ENCODE results near the gene ACTR1A.

ACTR1A gene

DNA sequence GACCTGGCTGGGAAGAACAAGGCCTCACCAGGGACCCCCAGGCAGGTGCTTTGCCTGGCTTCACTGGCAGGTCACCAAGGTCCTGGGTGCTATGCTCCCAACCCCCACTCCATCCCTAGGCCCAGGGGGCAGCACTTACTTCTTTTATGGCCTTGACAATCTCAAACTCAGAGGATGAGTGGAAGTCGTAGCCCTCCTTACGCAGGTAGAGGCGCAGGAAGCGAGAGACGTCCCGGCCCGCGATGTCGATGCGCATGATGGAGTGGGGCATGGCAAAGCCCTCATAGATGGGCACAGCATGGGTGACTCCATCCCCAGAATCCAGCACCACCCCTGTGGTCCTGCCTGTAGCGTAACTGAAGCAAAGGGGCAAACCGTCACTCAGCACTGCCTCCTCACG lies 18.5 kb downstream of the ACTR1A start:
- no peak for TF ChIP-seq CTCF (IDR thresholded peaks at IDR 0.05; ENCODE audit: borderline replicate concordance, insufficient read depth, low read depth, low read length)
- no peak overlapping the region for H3K4me3 ChIP-seq (ENCODE audit: low read depth, low read length)

- TF ChIP-seq CTCF (IDR thresholded peaks at IDR 0.05; ENCODE audit: borderline replicate concordance, insufficient read depth, low read depth, low read length): no peak
- H3K4me3 ChIP-seq (ENCODE audit: low read depth, low read length): no peak overlapping the region
Measured at GRCh38 chr10:102480396-102480795, 22.1 kb downstream of the ACTR1A start.

- no peak overlapping the region for H3K4me3 ChIP-seq (ENCODE audit: low read depth, low read length)
- TF ChIP-seq CTCF (IDR thresholded peaks at IDR 0.05; ENCODE audit: borderline replicate concordance, insufficient read depth, low read depth, low read length): no peak
Measured at GRCh38 chr10:102479651-102480050, 22.9 kb downstream of the ACTR1A start.

DNA sequence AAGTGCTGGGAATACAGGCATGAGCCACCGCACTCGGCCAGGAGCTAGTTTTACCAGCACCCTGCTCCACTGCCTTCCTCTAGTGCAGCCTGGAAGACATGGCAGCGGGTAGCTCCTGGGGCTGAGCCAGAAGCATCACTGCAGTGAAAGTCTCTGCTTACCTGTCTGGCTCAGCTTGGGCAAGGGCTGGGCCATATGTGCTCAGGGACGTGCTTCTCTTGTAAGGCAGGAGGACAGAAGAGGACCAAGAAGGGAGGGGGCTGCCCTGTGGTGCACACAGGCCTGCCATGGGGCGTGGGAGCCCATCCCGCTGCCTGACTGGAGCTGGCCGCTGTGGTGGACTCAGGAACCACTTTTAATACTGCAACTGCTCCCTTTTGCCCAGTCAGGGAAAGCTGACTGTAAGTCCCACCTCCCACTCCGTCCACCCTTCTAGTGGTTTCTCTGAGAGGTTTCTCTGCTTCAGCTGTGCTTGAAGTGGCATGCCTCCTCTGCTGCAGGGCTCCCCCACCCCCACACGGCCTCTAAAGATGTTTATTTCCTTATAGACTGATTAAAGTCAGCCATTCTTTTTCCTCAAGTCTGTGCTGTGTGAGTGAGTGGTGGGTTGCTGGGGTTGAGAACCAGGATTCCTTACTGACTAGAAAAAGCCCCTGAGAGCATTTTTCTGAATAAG lies 25.9 kb downstream of the ACTR1A start:
- H3K4me3 ChIP-seq (ENCODE audit: low read depth, low read length): no peak overlapping the region

DNA sequence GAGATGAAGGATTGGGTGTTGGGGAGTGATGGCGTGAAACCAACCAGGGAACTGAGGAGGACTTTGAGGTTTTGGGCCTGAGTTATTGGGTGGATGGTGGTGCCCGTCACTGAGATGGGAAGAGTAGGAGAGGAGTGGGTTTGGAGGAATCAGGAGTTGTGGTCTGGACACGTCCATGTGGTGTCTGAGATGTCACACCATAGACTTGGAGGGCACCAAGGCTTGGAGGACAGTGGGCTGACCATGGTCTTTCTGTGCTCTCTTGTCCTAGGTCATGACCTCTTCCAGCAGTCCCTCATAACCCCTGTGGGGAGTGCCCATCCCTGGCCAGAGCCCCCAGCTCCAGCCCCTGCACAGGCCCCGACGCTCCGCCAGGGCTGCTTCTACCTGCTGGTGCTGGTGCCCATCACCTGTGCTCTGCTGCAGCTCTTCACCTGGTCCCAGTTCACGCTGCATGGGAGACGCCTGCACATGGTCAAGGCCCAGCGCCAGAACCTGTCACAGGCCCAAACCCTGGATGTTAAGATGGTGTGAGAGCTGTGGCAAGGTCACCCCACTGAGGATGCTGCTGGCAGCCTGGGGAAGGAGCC lies 27.0 kb downstream of the ACTR1A start:
- H3K4me3 ChIP-seq (ENCODE audit: low read depth, low read length): no peak overlapping the region
- TF ChIP-seq CTCF (IDR thresholded peaks at IDR 0.05; ENCODE audit: borderline replicate concordance, insufficient read depth, low read depth, low read length): no peak

More for the DNA sequence above, 25.9 kb downstream of the ACTR1A start:
- TF ChIP-seq CTCF (IDR thresholded peaks at IDR 0.05; ENCODE audit: borderline replicate concordance, insufficient read depth, low read depth, low read length): no peak

GRCh38 chr10:102473445-102474331 lies 28.8 kb downstream of the ACTR1A start:
- no peak for TF ChIP-seq CTCF (IDR thresholded peaks at IDR 0.05; ENCODE audit: borderline replicate concordance, insufficient read depth, low read depth, low read length)

More at GRCh38 chr10:102473445-102474331, 28.8 kb downstream of the ACTR1A start:
- no peak overlapping the region for H3K4me3 ChIP-seq (ENCODE audit: low read depth, low read length)
